ENCODE results near the gene TSEN2. TPM values are rescaled to one million over a fixed set of nuclear protein-coding genes. Genes with fewer than 3 reads are reported as not detected.

TSEN2 gene
- total RNA-seq, 2 experiments from 2014 or later, result 10.9 to 11.1 TPM

DNA sequence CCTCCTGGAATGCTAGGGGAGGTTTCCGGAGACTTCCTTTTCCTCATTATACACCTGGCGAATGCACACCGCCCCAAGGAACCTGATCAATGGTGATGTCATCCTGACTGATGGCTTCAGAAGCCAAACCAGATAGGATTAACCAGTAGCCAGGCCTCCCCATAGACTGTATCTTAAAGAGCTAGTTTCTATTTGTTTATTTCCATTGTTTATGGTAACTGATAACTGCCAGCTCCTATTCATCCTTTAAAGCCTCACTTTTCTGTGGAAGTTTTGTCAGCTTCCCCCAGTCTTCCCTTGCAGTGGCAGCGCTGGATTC lies 61.2 kb downstream of the TSEN2 start, which contains the start of gene MKRN2OS:
Gene MKRN2OS, minus strand, starts transcription at position 27 of the 319 bp plus-strand sequence. CDS start 35 bp downstream, outside the sequence.
- peaks cover 7% of the 10 kb centered on the region for H3K27me3 Mint-ChIP-seq
- POLR2A ChIA-PET, result no interaction called here

DNA sequence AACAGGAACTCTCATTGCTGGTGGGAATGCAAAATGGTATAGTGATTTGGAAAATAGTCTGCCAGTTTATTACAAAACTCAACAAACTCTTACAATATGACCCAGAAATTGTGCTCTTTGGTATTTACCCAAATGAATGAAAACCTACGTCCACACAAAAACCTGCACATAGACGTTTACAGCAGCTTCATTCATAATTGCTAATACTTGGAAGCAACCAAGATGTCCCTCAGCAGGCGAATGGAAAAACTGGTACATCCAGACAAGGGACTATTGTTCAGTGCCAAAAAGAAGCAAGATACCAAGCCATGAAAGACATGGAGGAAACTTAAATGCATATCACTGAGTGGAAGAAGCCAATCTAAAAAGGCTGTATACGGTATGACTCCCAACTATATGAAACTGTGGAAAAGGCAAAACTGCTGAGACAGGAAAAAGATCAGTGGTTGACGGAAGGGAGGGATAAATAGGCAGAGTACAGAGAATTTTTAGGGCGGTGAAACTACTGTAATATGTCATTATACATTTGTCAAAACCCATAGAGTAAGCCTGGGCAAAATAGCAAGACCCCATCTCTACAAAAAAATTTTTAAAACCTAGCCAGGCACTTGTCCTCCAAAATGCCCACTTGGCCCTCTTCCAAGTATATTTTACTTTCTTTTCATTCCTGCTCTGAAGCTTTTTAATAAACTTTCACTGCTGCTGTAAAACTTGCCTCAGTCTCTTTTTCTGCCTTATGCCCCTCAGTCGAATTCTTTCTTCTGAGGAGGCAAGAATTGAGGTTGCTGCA lies 65.9 kb downstream of the TSEN2 start:
- POLR2A ChIA-PET, result no interaction called here
- Mint-ChIP-seq H3K27ac (no peak overlapping the region), H3K27me3 (peaks cover 40% of the 10 kb centered on the region), H3K9me3 (no peaks in the 10 kb centered on the region), H3K4me3 (no peak overlapping the region), H3K4me1 (peaks cover 2% of the 10 kb centered on the region), H3K36me3 (no peaks in the 10 kb centered on the region)
- DNase-seq, result no peak
- ATAC-seq (ENCODE audit: low read depth), result no peak

More for the DNA sequence above, 61.2 kb downstream of the TSEN2 start, which contains the start of gene MKRN2OS:
- ATAC-seq (ENCODE audit: low read depth) (no peak), DNase-seq (no peak)
- Mint-ChIP-seq H3K4me3 (no peak within 1 kb of the TSS), H3K4me1 (peaks cover 5% of the 10 kb centered on the region), H3K36me3 (no peaks in the 10 kb centered on the region), H3K27ac (no peak within 1 kb of the TSS), H3K9me3 (no peaks in the 10 kb centered on the region)

DNA sequence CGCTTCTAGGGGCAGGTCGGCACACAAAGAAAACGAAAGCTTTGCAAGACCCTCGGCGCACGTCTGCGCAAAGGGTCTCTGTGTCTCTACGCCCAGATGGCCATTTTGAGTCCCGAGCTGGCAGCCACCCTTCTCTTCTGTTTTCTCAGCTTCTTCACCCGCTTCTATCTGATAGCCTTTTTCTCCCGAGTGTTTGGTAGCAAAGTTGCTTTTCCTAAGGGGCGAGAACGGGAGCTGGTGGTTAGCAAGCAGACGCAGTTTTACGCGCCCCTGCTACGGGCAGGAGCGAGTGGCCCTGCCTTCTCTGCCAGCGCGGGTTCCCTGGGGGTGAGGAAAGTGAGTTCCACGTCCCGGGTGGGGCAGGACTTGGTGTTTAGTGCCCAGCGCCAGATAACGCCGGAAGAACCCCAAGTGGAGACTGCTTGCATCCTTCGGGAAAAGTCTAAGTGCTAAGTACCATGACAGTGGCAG lies 69.7 kb downstream of the TSEN2 start:
- POLR2A ChIA-PET, result interaction anchor here (1.2 kb wide), 1 partner anchor 109 kb away, joined by 3 read pairs; no protein-coding TSS in a partner anchor
- peaks cover 22% of the 10 kb centered on the region for H3K4me1 Mint-ChIP-seq
- peaks cover 48% of the 10 kb centered on the region for H3K27me3 Mint-ChIP-seq
- peak; percentile 47 for DNase-seq
- peak overlapping the region; percentile 84 for H3K4me3 Mint-ChIP-seq
- no peak overlapping the region for H3K27ac Mint-ChIP-seq
- ATAC-seq (ENCODE audit: low read depth), result no peak
- H3K9me3 Mint-ChIP-seq, result no peaks in the 10 kb centered on the region
- H3K36me3 Mint-ChIP-seq, result no peaks in the 10 kb centered on the region

DNA sequence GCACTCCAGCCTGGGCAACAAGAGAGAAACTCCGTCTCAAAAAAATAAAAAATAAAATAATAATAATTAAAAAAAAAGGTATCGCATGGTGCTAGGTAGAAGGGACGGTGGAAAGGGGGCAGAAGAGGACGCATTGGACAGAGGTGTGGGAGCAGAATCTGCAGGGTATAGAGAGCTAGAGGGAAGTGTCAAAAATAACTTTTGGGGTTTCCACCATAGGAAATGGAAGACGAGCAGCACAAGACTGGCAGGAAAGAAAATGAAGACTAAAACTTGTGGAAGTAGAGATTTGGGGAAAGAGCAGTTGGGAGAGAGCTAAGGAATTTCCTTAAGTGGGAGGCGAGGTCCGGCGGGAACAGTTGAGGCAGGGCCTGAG lies 72.0 kb downstream of the TSEN2 start:
- DNase-seq (no peak), ATAC-seq (ENCODE audit: low read depth) (no peak)
- Mint-ChIP-seq H3K9me3 (no peaks in the 10 kb centered on the region), H3K36me3 (peaks cover 1% of the 10 kb centered on the region), H3K4me1 (peaks cover 32% of the 10 kb centered on the region), H3K27me3 (peaks cover 34% of the 10 kb centered on the region), H3K4me3 (peak overlapping the region; percentile 93), H3K27ac (peak overlapping the region; percentile 87)
- POLR2A ChIA-PET, result interaction anchor here (1.3 to 2.9 kb wide), 2 partner anchors 73 to 107 kb away, joined by 4 to 9 read pairs; partner anchors contain the start of genes RAF1 and TSEN2

DNA sequence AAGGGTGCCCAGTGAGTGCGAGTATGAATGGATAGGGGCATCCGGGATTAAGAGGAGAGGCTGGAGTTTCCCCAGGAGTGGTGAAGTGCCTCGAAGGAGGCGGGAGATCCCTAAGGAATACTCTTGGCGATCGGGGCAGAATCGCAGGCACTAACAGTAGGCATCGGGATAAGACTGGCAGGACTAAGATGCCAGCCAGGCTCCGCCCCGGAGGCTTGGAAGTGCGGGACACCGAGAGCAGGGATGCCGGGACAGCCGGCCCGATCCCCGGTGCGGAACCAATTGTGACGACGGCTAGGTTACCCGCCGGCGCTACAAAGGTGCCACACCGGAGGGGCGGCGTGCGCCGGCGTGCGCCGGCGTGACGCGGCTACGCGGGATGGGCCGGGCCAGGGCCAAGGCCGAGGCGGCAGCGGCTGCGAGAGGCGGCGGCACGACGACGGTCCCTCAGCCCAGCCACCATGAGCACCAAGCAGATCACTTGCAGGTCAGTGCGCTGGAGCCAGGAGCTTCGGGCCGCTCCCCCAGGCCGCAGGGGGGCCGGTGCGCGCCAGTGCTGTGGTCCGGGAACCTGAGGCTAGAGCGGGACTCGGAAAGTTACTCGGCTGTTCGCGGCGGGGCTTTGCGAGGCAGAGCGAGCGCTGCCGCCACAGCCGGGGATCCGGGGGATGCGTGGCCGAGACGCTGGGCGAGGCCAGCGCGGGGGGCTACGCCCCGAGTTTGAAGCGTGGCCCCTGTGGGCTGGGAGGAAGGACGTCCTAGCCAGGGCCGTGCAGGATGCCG lies 72.6 kb downstream of the TSEN2 start, which contains the start of gene MKRN2:
Gene MKRN2, plus strand, starts transcription at position 398 of the 783 bp plus-strand sequence. Its CDS starts 64 bp downstream, at position 462.
- POLR2A ChIA-PET, result interaction anchor here (0.6 to 2.9 kb wide), 3 partner anchors 73 to 1216 kb away, joined by 3 to 9 read pairs (median 4); partner anchors contain the start of genes RAF1 and TSEN2
- DNase-seq, result peak; percentile 90

DNA sequence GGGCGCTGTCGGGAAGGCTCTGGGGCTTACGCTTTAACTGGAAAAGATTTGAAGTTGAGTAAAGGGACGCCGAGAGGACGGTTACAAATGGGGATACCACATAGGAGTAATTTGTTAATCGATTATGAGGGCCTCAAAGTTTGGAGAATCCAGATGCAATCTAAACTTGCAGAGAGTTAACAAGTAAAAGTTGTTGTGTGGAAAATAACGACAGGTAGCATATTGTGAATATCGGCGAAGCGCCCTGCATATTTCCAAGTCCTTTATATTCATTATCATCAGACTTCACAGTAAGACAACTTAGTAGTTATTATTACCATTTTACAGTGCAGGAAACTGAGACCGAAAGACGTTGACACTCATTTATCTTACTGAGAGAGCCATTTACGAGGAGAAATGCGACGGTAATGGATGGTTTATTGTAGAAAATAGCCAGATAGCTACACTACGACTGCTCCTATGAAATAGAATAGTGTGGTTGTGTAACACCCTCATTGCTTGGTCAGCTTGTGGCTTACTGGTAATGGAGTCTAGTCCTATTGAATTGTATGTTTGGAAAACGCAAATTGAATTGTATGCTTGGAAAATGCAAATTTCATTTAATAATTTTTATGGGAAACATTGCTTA lies 73.3 kb downstream of the TSEN2 start:
- Mint-ChIP-seq H3K27me3 (peaks cover 28% of the 10 kb centered on the region), H3K27ac (peak overlapping the region; percentile 91), H3K36me3 (peaks cover 1% of the 10 kb centered on the region), H3K4me1 (peaks cover 33% of the 10 kb centered on the region), H3K9me3 (no peaks in the 10 kb centered on the region), H3K4me3 (peak overlapping the region; percentile 93)
- POLR2A ChIA-PET, result interaction anchor here (0.6 to 2.9 kb wide), 2 partner anchors 106 to 1217 kb away, joined by 3 to 9 read pairs; partner anchors contain the start of gene RAF1
- no peak for DNase-seq
- ATAC-seq (ENCODE audit: low read depth), result no peak

More for the DNA sequence above, 72.6 kb downstream of the TSEN2 start, which contains the start of gene MKRN2:
- Mint-ChIP-seq H3K27ac (peak within 1 kb of the TSS; percentile 91), H3K4me1 (peaks cover 32% of the 10 kb centered on the region), H3K27me3 (peaks cover 28% of the 10 kb centered on the region), H3K4me3 (peak within 1 kb of the TSS; percentile 93), H3K36me3 (peaks cover 1% of the 10 kb centered on the region), H3K9me3 (no peaks in the 10 kb centered on the region)
- peak; percentile 96 for ATAC-seq (ENCODE audit: low read depth)

GRCh38 chr3:12558706-12559105 lies 74.4 kb downstream of the TSEN2 start:
- no peak overlapping the region for H3K27ac Mint-ChIP-seq
- no peaks in the 10 kb centered on the region for H3K9me3 Mint-ChIP-seq
- H3K36me3 Mint-ChIP-seq, result peaks cover 2% of the 10 kb centered on the region
- peak overlapping the region; percentile 93 for H3K4me3 Mint-ChIP-seq
- peaks cover 19% of the 10 kb centered on the region for H3K27me3 Mint-ChIP-seq
- DNase-seq (no peak), ATAC-seq (ENCODE audit: low read depth) (no peak)
- H3K4me1 Mint-ChIP-seq, result peaks cover 34% of the 10 kb centered on the region
- POLR2A ChIA-PET, result interaction anchor here (0.5 to 0.9 kb wide), 2 partner anchors 104 to 409 kb away, joined by 3 read pairs; no protein-coding TSS in a partner anchor

GRCh38 chr3:12559520-12559919 lies 75.2 kb downstream of the TSEN2 start:
- Mint-ChIP-seq H3K27me3 (peaks cover 14% of the 10 kb centered on the region), H3K36me3 (peaks cover 6% of the 10 kb centered on the region), H3K9me3 (no peaks in the 10 kb centered on the region), H3K27ac (no peak overlapping the region), H3K4me1 (peaks cover 32% of the 10 kb centered on the region), H3K4me3 (no peak overlapping the region)
- ATAC-seq (ENCODE audit: low read depth), result no peak
- POLR2A ChIA-PET, result no interaction called here
- no peak for DNase-seq

GRCh38 chr3:12560505-12561190 lies 76.4 kb downstream of the TSEN2 start:
- H3K36me3 Mint-ChIP-seq, result peaks cover 13% of the 10 kb centered on the region
- ATAC-seq (ENCODE audit: low read depth) (no peak), DNase-seq (no peak)
- peaks cover 3% of the 10 kb centered on the region for H3K27me3 Mint-ChIP-seq
- peaks cover 33% of the 10 kb centered on the region for H3K4me1 Mint-ChIP-seq
- H3K4me3 Mint-ChIP-seq, result no peak overlapping the region
- H3K27ac Mint-ChIP-seq, result no peak overlapping the region
- POLR2A ChIA-PET, result no interaction called here
- H3K9me3 Mint-ChIP-seq, result peaks cover 3% of the 10 kb centered on the region

DNA sequence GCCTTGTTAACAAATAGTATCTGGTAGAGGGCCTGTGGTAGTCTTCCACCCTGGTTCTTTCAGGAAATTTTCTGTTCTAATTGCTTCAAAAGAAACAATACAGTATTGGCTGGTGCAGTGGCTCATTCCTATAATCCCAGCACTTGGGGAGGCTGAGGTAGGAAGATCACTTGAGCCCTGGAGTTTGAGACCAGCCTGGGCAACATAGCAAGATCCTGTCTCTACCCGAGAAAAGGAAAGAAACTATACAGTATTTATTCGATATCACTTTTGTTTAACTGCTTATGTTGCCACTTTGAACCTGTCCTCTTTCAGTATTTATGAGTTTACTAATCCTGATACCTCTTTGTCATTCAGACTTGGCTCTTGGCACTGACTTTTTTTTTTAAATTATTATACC lies 77.1 kb downstream of the TSEN2 start:
- no peak overlapping the region for H3K4me3 Mint-ChIP-seq
- H3K4me1 Mint-ChIP-seq, result peaks cover 32% of the 10 kb centered on the region
- peaks cover 7% of the 10 kb centered on the region for H3K9me3 Mint-ChIP-seq
- DNase-seq (no peak), ATAC-seq (ENCODE audit: low read depth) (no peak)
- POLR2A ChIA-PET, result no interaction called here
- H3K27ac Mint-ChIP-seq, result no peak overlapping the region
- peaks cover 18% of the 10 kb centered on the region for H3K36me3 Mint-ChIP-seq
- H3K27me3 Mint-ChIP-seq, result no peaks in the 10 kb centered on the region

GRCh38 chr3:12562451-12562850 lies 78.2 kb downstream of the TSEN2 start:
- ATAC-seq (ENCODE audit: low read depth) (no peak), DNase-seq (no peak)
- Mint-ChIP-seq H3K27me3 (no peaks in the 10 kb centered on the region), H3K4me1 (peaks cover 32% of the 10 kb centered on the region), H3K36me3 (peaks cover 24% of the 10 kb centered on the region), H3K4me3 (no peak overlapping the region), H3K27ac (no peak overlapping the region), H3K9me3 (peaks cover 7% of the 10 kb centered on the region)
- POLR2A ChIA-PET, result no interaction called here

DNA sequence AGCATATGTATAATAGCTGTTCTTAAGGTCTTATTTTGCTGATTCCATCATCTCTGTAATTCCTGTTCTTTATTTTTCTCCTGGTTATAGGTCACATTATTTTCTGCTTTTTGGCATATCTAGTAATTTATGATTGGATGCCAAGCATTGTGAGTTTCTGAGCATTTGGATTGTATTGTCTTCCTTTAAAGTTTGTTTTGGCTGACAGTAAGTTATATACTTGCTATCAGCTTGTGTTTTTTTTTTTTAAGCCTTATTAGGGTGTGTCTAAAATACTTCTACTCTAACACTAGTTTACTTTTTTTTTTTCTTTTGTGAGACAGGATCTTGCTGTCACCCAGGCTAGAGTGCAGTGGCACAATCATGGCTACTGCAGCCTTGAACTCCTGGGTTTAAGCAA lies 82.7 kb downstream of the TSEN2 start:
- DNase-seq, result no peak
- H3K4me1 Mint-ChIP-seq, result peaks cover 13% of the 10 kb centered on the region
- H3K4me3 Mint-ChIP-seq, result no peak overlapping the region
- H3K9me3 Mint-ChIP-seq, result peaks cover 7% of the 10 kb centered on the region
- peaks cover 41% of the 10 kb centered on the region for H3K36me3 Mint-ChIP-seq
- ATAC-seq (ENCODE audit: low read depth), result no peak
- POLR2A ChIA-PET, result no interaction called here
- no peak overlapping the region for H3K27ac Mint-ChIP-seq
- H3K27me3 Mint-ChIP-seq, result no peaks in the 10 kb centered on the region

All from activated naive CD8-positive, alpha-beta T cell treated with anti-CD3 and anti-CD28 coated beads, Interleukin-2, amount 10 ng/mL, durations not matched to agents 7 days and 5 days (primary cell).